D721Med (cell line): Measurements from ENCODE around the gene EGFR.

Experiments used
- DNase-seq: peaks from one replicate; pipeline ENCODE4 v3.0.0; 2011; ENCODE audit warnings: low spot score; ENCODE audit not compliant: insufficient read length
- FAIRE-seq: peaks from 2 replicates; lab custom pipeline; 2011; peaks lifted over from hg19 to GRCh38; lab: Jason Lieb, UNC
- TF ChIP-seq, protein P1 (sequence below): IDR thresholded peaks from 2 replicates; pipeline ENCODE4 v1.5.1; 2012; ENCODE audit warnings: mild to moderate bottlenecking, control low read depth; ENCODE audit not compliant: insufficient read depth; ENCODE audit errors: missing control alignments

EGFR gene

DNA sequence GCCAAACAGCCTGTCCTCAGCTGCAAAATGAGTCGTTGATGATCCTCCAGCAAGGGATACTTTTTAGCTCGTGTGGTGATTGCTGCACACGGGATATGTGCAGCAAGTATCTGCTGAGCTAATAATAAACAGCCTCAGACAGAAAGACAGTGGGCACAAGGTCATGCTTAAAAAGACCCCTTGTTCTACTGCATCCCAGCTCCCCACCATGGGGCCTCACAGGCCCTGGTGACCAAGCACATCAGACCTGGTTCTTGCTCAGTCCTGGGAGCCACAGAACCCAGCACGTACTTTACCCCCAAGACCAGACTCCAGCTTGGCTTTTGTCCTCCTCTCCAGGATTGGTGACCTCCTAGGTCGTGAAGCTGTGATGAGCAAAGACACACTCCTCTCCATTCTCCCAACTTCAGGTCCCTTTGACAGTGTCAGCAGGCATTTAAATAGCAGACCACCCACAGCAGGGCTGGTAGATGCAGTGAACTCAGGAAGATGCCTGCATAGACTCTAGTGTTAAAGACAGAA is 50.5 kb downstream of the EGFR start:
- FAIRE-seq: no peak
- TF ChIP-seq, protein P1, sequence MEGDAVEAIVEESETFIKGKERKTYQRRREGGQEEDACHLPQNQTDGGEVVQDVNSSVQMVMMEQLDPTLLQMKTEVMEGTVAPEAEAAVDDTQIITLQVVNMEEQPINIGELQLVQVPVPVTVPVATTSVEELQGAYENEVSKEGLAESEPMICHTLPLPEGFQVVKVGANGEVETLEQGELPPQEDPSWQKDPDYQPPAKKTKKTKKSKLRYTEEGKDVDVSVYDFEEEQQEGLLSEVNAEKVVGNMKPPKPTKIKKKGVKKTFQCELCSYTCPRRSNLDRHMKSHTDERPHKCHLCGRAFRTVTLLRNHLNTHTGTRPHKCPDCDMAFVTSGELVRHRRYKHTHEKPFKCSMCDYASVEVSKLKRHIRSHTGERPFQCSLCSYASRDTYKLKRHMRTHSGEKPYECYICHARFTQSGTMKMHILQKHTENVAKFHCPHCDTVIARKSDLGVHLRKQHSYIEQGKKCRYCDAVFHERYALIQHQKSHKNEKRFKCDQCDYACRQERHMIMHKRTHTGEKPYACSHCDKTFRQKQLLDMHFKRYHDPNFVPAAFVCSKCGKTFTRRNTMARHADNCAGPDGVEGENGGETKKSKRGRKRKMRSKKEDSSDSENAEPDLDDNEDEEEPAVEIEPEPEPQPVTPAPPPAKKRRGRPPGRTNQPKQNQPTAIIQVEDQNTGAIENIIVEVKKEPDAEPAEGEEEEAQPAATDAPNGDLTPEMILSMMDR: no peak
- DNase-seq: no peak

DNA sequence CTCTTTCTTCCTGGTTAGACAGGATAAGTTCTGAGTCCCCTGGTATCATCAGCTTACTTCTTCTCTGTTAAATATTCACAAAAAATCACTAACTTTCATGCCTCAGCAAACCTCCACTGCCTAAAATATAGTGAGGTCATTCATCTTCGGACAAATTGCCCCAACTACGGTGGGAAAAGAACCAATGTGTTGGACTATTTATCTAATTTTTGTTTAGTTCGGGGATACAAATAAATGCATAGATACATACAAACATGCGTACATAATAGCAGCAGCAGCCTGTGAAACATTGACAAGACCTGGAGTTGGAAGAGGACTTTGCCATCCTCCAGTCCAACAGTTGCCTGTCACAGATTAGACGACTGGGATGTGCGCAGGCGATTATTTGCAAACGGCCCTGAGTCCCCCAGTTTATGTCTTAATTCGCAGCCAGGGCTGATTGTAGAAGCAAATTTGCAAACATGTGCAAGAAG is 51.5 kb downstream of the EGFR start:
- DNase-seq: no peak
- no peak for FAIRE-seq
- TF ChIP-seq, protein P1: no peak

DNA sequence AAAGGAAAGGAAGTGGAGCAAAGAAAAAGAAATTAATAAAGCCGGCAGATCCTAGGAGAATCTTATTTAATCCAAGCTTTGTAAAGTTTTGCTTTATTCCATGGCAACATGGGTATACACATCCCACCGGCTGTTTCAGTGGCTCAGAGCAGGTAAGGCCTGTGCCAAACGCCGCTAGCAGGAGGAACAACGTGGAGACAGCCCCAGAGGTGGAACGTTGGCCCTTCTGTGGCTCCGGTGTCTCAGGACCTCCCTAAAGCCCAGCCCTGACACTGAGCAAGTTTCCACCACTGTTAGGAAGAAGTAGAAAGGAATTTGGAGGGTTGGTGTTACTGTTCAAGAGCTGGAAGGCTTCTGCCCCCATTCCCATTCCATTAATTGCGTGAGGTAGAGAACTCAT is 52.0 kb downstream of the EGFR start:
- DNase-seq (no peak), FAIRE-seq (no peak)
- TF ChIP-seq, protein P1: no peak

DNA sequence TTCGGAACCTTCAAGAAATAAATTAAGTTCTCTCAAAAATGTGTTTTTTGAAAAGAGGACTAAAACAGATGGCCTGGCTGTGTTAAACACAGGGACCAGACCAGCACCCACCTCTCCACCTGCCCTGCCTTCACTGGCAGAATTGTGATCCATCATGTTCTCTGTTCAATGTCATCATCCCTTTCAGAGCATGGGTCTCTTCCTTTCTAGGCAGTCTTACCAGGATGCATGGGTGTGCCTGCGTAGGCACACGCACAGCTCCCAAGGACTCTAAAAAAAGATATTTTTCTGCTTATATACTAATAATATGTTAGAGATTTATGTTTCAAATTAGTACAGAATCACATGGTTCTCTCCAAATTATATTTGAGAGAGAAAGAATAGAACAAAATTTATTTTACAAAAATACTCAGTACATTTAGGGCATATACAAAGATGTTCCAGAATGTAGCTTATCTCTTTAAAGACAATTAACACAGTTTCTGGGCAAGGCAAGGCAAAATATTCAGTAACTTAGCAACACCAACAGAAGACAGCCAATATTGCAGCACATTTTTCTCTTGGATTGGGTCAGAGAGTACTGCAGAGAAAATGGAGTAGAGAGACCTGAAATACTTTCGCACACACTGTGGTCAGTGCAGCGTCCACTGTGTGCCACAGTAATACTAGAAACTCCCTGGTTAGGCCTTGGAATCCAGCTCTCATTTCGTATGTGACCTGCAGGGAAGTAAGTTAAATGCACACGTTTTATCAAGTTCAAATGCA is 52.8 kb downstream of the EGFR start:
- no peak for DNase-seq
- no peak for FAIRE-seq
- TF ChIP-seq, protein P1: no peak

DNA sequence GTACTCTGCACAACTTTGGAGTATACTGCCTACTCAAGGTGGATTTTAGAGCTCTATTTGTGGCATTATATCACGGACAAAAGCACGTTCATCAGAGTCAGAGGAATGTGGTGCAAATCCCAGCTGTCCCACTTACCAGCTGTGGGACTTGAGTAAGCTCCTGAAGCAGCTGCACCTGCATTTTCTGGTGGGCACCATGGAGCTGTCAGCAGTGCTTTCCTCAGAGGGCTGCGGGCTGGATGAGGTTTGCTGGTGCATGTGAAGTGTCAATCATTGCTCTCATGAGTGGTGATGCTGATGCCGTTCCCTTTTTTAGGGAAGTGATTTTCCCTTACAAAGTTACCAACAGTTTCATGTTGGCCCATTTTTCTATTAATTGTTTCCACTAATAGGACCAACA is 53.4 kb downstream of the EGFR start:
- TF ChIP-seq, protein P1: no peak
- DNase-seq: no peak
- FAIRE-seq: no peak

DNA sequence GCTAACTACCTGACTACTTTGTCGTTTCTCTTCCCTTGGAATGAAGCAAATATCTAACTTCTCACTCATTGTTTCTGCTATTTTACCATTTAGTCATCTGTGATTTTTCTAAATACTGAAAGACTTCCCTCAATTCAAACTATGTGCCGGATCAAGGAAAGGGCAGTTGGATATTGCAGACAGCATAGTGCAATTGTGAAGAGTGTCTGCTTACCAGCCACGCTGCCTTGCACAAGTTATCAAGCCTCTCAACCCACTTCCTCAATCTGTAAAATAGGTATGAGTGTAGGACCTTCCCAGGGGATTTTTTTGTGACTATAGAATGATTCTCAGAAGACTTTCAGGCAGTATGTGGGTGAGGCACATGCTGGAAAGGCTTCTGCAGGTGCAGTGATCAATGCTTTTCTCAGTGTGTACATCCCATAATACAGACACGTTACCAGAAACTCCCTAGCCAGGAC is 54.3 kb downstream of the EGFR start:
- FAIRE-seq (no peak), DNase-seq (no peak)
- TF ChIP-seq, protein P1: no peak
